SU-DHL-6 (cell line): ENCODE data around the gene RBKS.

ENCODE experiments used
- H2AFZ ChIP-seq: fragments of 200-600 bp; sonication (generic); 2 replicates; pipeline ENCODE4 v1.6.1; 2014; ENCODE audit warnings: low read depth, mild to moderate bottlenecking, moderate library complexity, mixed read lengths, antibody characterized with exemption, low read length; ENCODE audit not compliant: severe bottlenecking
- H3F3A ChIP-seq: fragments of 200-600 bp; shearing (Covaris generic); 2 replicates; pipeline ENCODE4 v1.6.0; 2016; ENCODE audit warnings: antibody characterized with exemption, mild to moderate bottlenecking; ENCODE audit not compliant: insufficient read depth
- H3K27ac ChIP-seq: fragments of 200-600 bp; sonication (generic); 2 replicates; pipeline ENCODE4 v1.5.1; 2016; ENCODE audit warnings: low read depth, mild to moderate bottlenecking, low read length, moderate library complexity, mixed read lengths
- H3K27me3 ChIP-seq: fragments of 200-600 bp; sonication (generic), shearing (Covaris generic); 2 replicates; pipeline ENCODE4 v1.6.0; 2014; ENCODE audit warnings: mild to moderate bottlenecking, low read length
- H3K36me3 ChIP-seq: fragments of 200-600 bp; sonication (generic); 2 replicates; pipeline ENCODE4 v1.6.1; 2014; ENCODE audit warnings: mild to moderate bottlenecking, low read length, mixed read lengths
- H3K4me2 ChIP-seq: fragments of 300-600, 200-600 bp; shearing (Covaris generic), sonication (generic); 2 replicates; pipeline ENCODE4 v1.6.0; 2014; ENCODE audit warnings: low read length, low read depth, mild to moderate bottlenecking; ENCODE audit not compliant: poor library complexity, severe bottlenecking
- H3K4me3 ChIP-seq: fragments of 200-600 bp; sonication (generic); 2 replicates; pipeline ENCODE4 v1.5.1; 2014; ENCODE audit warnings: antibody characterized with exemption, low read length, mild to moderate bottlenecking, mixed read lengths; ENCODE audit not compliant: insufficient read depth, poor library complexity, severe bottlenecking
- H3K79me2 ChIP-seq: fragments of 200-600 bp; sonication (generic); 2 replicates; pipeline ENCODE4 v1.6.1; 2014; ENCODE audit warnings: mild to moderate bottlenecking, low read length, moderate library complexity; ENCODE audit not compliant: insufficient read depth
- H3K9ac ChIP-seq: fragments of 200-600 bp; sonication (generic); 2 replicates; pipeline ENCODE4 v1.7.0; 2014; ENCODE audit warnings: mild to moderate bottlenecking, low read length
- H3K9me2 ChIP-seq: fragments of 200-600 bp; sonication (generic); replicated peaks from 2 replicates; pipeline ENCODE4 v1.6.1; 2014; ENCODE audit warnings: low read length; ENCODE audit not compliant: insufficient read depth
- H3K9me3 ChIP-seq: fragments of 200-600 bp; sonication (generic); 2 replicates; pipeline ENCODE4 v1.6.1; 2014; ENCODE audit warnings: low read length, mixed read lengths; ENCODE audit not compliant: insufficient read depth
- H4K20me1 ChIP-seq: fragments of 200-600 bp; sonication (generic); 2 replicates; pipeline ENCODE4 v1.6.1; 2014; ENCODE audit warnings: low read depth, mild to moderate bottlenecking, antibody characterized with exemption, low read length, moderate library complexity, mixed read lengths
- EZH2phosphoT487 ChIP-seq: fragments of 200-600 bp; sonication (generic), shearing (Covaris generic); conservative IDR thresholded peaks from 2 replicates; pipeline ENCODE4 v1.6.1; 2018; ENCODE audit warnings: mild to moderate bottlenecking, antibody characterized with exemption, low read length, moderate library complexity, mixed read lengths
- TF ChIP-seq, protein P1 (sequence below): fragments of 200-600 bp; sonication (generic); IDR thresholded peaks from one replicate; pipeline ENCODE4 v1.5.1; 2017; ENCODE audit warnings: antibody characterized with exemption, mild to moderate bottlenecking, low read length, moderate library complexity; ENCODE audit not compliant: insufficient read depth, poor library complexity, severe bottlenecking

RBKS gene

DNA sequence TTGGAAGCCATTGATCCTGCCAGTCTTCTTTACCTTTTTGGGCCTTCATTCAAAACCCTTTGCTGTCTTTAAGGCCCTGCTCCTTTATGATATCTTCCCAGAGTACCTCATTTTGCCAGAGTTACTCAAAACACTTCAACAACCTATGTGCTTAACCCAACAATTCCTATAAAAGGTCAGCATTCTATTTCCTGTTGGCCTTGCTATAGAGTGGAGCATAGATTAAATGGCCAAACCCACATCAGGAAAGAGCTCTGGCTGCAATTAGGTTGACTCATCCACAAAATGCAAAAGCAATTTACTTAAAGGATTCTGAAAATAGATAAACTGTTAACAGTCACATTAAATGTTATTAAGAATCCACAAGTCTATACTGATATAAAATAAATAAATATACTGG is 97.4 kb downstream of the RBKS start:
- H3K27me3 ChIP-seq: no peaks in the 10 kb centered on the region
- H3K4me2 ChIP-seq: no peak overlapping the region
- no peaks in the 10 kb centered on the region for H3F3A ChIP-seq
- H3K27ac ChIP-seq: no peak overlapping the region
- H4K20me1 ChIP-seq: no peaks in the 10 kb centered on the region
- TF ChIP-seq, protein P1, sequence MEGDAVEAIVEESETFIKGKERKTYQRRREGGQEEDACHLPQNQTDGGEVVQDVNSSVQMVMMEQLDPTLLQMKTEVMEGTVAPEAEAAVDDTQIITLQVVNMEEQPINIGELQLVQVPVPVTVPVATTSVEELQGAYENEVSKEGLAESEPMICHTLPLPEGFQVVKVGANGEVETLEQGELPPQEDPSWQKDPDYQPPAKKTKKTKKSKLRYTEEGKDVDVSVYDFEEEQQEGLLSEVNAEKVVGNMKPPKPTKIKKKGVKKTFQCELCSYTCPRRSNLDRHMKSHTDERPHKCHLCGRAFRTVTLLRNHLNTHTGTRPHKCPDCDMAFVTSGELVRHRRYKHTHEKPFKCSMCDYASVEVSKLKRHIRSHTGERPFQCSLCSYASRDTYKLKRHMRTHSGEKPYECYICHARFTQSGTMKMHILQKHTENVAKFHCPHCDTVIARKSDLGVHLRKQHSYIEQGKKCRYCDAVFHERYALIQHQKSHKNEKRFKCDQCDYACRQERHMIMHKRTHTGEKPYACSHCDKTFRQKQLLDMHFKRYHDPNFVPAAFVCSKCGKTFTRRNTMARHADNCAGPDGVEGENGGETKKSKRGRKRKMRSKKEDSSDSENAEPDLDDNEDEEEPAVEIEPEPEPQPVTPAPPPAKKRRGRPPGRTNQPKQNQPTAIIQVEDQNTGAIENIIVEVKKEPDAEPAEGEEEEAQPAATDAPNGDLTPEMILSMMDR: no peak
- TF ChIP-seq EZH2phosphoT487: no peak
- no peaks in the 10 kb centered on the region for H3K9me3 ChIP-seq
- H3K36me3 ChIP-seq: no peaks in the 10 kb centered on the region
- H3K9ac ChIP-seq: no peak overlapping the region
- no peaks in the 10 kb centered on the region for H3K9me2 ChIP-seq
- no peak overlapping the region for H2AFZ ChIP-seq
- H3K4me3 ChIP-seq: no peak overlapping the region
- H3K79me2 ChIP-seq: no peaks in the 10 kb centered on the region

- TF ChIP-seq, protein P1: no peak
- TF ChIP-seq EZH2phosphoT487: no peak
- no peak overlapping the region for H3K4me2 ChIP-seq
- H3K9me2 ChIP-seq: no peaks in the 10 kb centered on the region
- H3K27me3 ChIP-seq: no peaks in the 10 kb centered on the region
- no peak overlapping the region for H3K4me3 ChIP-seq
- no peak overlapping the region for H2AFZ ChIP-seq
- no peaks in the 10 kb centered on the region for H3F3A ChIP-seq
- H3K79me2 ChIP-seq: no peaks in the 10 kb centered on the region
- H3K9me3 ChIP-seq: no peaks in the 10 kb centered on the region
- no peak overlapping the region for H3K9ac ChIP-seq
- H3K36me3 ChIP-seq: no peaks in the 10 kb centered on the region
- no peak overlapping the region for H3K27ac ChIP-seq
- no peaks in the 10 kb centered on the region for H4K20me1 ChIP-seq
These were observed 99.4 kb downstream of the RBKS start for GRCh38 chr2:27790796-27791195.

DNA sequence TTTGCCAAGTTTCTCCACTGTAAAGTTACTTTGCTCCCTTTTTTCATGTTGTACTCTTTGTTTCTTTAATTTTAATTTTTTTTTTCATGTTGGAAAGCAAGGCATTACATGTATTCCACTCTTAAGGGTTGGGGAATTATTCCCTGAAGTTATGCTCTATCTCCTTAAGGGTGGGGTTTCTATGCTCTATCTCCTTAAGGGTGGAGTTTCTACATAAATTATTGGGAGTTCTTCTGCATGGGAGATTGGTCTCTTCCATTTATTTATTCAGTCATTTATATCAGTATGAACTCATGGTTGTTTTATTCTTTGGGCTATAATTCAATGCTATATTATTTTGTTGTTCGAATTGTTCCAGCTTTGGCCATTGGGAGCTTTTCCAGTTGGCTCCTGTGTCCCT is 107.5 kb downstream of the RBKS start:
- TF ChIP-seq, protein P1: no peak
- TF ChIP-seq EZH2phosphoT487: no peak
- no peaks in the 10 kb centered on the region for H4K20me1 ChIP-seq
- H3K36me3 ChIP-seq: no peaks in the 10 kb centered on the region
- peaks cover 10% of the 10 kb centered on the region; the same call in 1 of the 2 replicates for H3K79me2 ChIP-seq
- no peaks in the 10 kb centered on the region for H3K27me3 ChIP-seq
- no peaks in the 10 kb centered on the region for H3K9me2 ChIP-seq
- no peak overlapping the region for H3K4me3 ChIP-seq
- H3K4me2 ChIP-seq: no peak overlapping the region
- no peak overlapping the region for H3K9ac ChIP-seq
- no peak overlapping the region for H2AFZ ChIP-seq
- H3K27ac ChIP-seq: no peak overlapping the region
- H3F3A ChIP-seq: no peaks in the 10 kb centered on the region
- no peaks in the 10 kb centered on the region for H3K9me3 ChIP-seq
